Loucy (cell line): ENCODE results near the gene CAMSAP1.

Source experiments
- H2AFZ ChIP-seq: fragments of 200-600 bp; sonication (generic); 2 replicates; pipeline ENCODE4 v1.6.0; 2016; ENCODE audit warnings: antibody characterized with exemption, mild to moderate bottlenecking, low read length, moderate library complexity
- H3F3A ChIP-seq: fragments of 200-600 bp; 2 replicates; pipeline ENCODE4 v1.6.0; 2016; ENCODE audit warnings: antibody characterized with exemption, low read depth, mild to moderate bottlenecking
- H3K27me3 ChIP-seq: fragments of 200-600 bp; sonication (generic); 2 replicates; pipeline ENCODE4 v1.6.1; 2014; ENCODE audit warnings: low read length, mild to moderate bottlenecking; ENCODE audit not compliant: insufficient read depth, poor library complexity, severe bottlenecking
- H3K36me3 ChIP-seq: fragments of 200-600 bp; sonication (generic); 2 replicates; pipeline ENCODE4 v1.6.1; 2016; ENCODE audit warnings: low read length; ENCODE audit not compliant: insufficient read depth
- H3K4me1 ChIP-seq: fragments of 200-600 bp; sonication (generic); 2 replicates; pipeline ENCODE4 v1.5.1; 2014; ENCODE audit warnings: low read length, mild to moderate bottlenecking; ENCODE audit not compliant: insufficient read depth, poor library complexity, severe bottlenecking
- H3K4me2 ChIP-seq: fragments of 200-600 bp; sonication (generic); 2 replicates; pipeline ENCODE4 v1.6.0; 2014; ENCODE audit warnings: antibody characterized with exemption, low read length, low read depth, mild to moderate bottlenecking; ENCODE audit not compliant: poor library complexity, severe bottlenecking
- H3K4me3 ChIP-seq: fragments of 200-600 bp; sonication (generic); 2 replicates; pipeline ENCODE4 v1.5.1; 2014; ENCODE audit warnings: low read length, mild to moderate bottlenecking, mixed read lengths; ENCODE audit not compliant: poor library complexity, severe bottlenecking
- H3K79me2 ChIP-seq: fragments of 200-600 bp; sonication (generic); 2 replicates; pipeline ENCODE4 v1.6.1; 2014; ENCODE audit warnings: low read length; ENCODE audit not compliant: insufficient read depth
- H3K9ac ChIP-seq: fragments of 200-600 bp; sonication (generic); 2 replicates; pipeline ENCODE4 v1.6.0; 2014; ENCODE audit warnings: mild to moderate bottlenecking, low read depth, low read length, moderate library complexity; ENCODE audit not compliant: poor library complexity, severe bottlenecking
- H3K9me2 ChIP-seq: fragments of 200-600 bp; sonication (generic); replicated peaks from 2 replicates; pipeline ENCODE4 v1.6.1; 2016; ENCODE audit warnings: low read depth, low read length, mixed read lengths
- H3K9me3 ChIP-seq: fragments of 200-600 bp; sonication (generic); 2 replicates; pipeline ENCODE4 v1.6.1; 2014; ENCODE audit warnings: mild to moderate bottlenecking, antibody characterized with exemption, low read length, low read depth; ENCODE audit not compliant: insufficient read depth
- H4K20me1 ChIP-seq: fragments of 200-600 bp; sonication (generic); 2 replicates; pipeline ENCODE4 v1.6.0; 2014; ENCODE audit warnings: antibody characterized with exemption, low read length, mild to moderate bottlenecking; ENCODE audit not compliant: insufficient read depth, poor library complexity, severe bottlenecking
- CTCF ChIP-seq: fragments of 200-600 bp; sonication (generic); conservative IDR thresholded peaks from 2 replicates; pipeline ENCODE4 v1.5.1; 2014; ENCODE audit warnings: mild to moderate bottlenecking, antibody characterized with exemption, low read length
- EZH2phosphoT487 ChIP-seq: fragments of 200-600 bp; IDR thresholded peaks from 2 replicates; pipeline ENCODE4 v1.6.1; 2018; ENCODE audit warnings: antibody characterized with exemption, mild to moderate bottlenecking, moderate library complexity, borderline replicate concordance

CAMSAP1 gene

GRCh38 chr9:135761845-135762168, 145.5 kb downstream of the CAMSAP1 start:
- no peak overlapping the region for H3K9ac ChIP-seq
- H3K36me3 ChIP-seq: no peaks in the 10 kb centered on the region
- H3K79me2 ChIP-seq: no peaks in the 10 kb centered on the region
- H4K20me1 ChIP-seq: no peaks in the 10 kb centered on the region
- no peaks in the 10 kb centered on the region for H3F3A ChIP-seq
- H3K4me3 ChIP-seq: no peak overlapping the region
- no peaks in the 10 kb centered on the region for H3K9me2 ChIP-seq
- H3K9me3 ChIP-seq: peaks cover 12% of the 10 kb centered on the region; the same call in 1 of the 2 replicates
- H3K4me1 ChIP-seq: no peaks in the 10 kb centered on the region
- H3K4me2 ChIP-seq: no peak overlapping the region
- H2AFZ ChIP-seq: no peak overlapping the region
- no peak for TF ChIP-seq CTCF
- no peak for TF ChIP-seq EZH2phosphoT487
- H3K27me3 ChIP-seq: no peaks in the 10 kb centered on the region

GRCh38 chr9:135761150-135761844, 146.0 kb downstream of the CAMSAP1 start:
- Histone ChIP-seq H2AFZ (no peak overlapping the region), H3K36me3 (no peaks in the 10 kb centered on the region), H4K20me1 (no peaks in the 10 kb centered on the region), H3K9ac (no peak overlapping the region), H3K9me2 (no peaks in the 10 kb centered on the region), H3F3A (no peaks in the 10 kb centered on the region), H3K79me2 (no peaks in the 10 kb centered on the region), H3K4me1 (no peaks in the 10 kb centered on the region), H3K4me2 (no peak overlapping the region), H3K27me3 (no peaks in the 10 kb centered on the region), H3K4me3 (no peak overlapping the region), H3K9me3 (peaks cover 7% of the 10 kb centered on the region; the same call in 1 of the 2 replicates)
- TF ChIP-seq EZH2phosphoT487 (no peak), CTCF (no peak)

GRCh38 chr9:135760465-135760864, 146.9 kb downstream of the CAMSAP1 start:
- Histone ChIP-seq H3K79me2 (no peaks in the 10 kb centered on the region), H3K27me3 (no peaks in the 10 kb centered on the region), H3K36me3 (no peaks in the 10 kb centered on the region), H3F3A (no peaks in the 10 kb centered on the region), H3K4me3 (no peak overlapping the region), H3K9ac (no peak overlapping the region), H3K9me3 (peaks cover 12% of the 10 kb centered on the region; the same call in 1 of the 2 replicates), H2AFZ (no peak overlapping the region), H3K9me2 (no peaks in the 10 kb centered on the region), H3K4me1 (no peaks in the 10 kb centered on the region), H3K4me2 (no peak overlapping the region), H4K20me1 (no peaks in the 10 kb centered on the region)
- TF ChIP-seq EZH2phosphoT487 (no peak), CTCF (no peak)
